ENCODE measurements around the gene SMIM36.

- TF ChIP-seq BACH2 (CRISPR knock-in tag; IDR thresholded peaks at IDR 0.05; ENCODE audit: borderline replicate concordance) = no peak
- TF ChIP-seq CSRNP3 (CRISPR knock-in tag; IDR thresholded peaks at IDR 0.05) = no peak
- no peak for TF ChIP-seq POU6F1 (CRISPR knock-in tag; IDR thresholded peaks at IDR 0.05; ENCODE audit: borderline replicate concordance, low read depth)
- TF ChIP-seq ZFP3 (CRISPR knock-in tag; IDR thresholded peaks at IDR 0.05) = no peak
- TF ChIP-seq PATZ1 (CRISPR knock-in tag; IDR thresholded peaks at IDR 0.05; ENCODE audit: borderline replicate concordance) = no peak
- TF ChIP-seq ARNTL (CRISPR knock-in tag; IDR thresholded peaks at IDR 0.05; ENCODE audit: borderline replicate concordance, low read depth) = no peak
These were observed 108.9 kb downstream of the SMIM36 start for GRCh38 chr17:55402374-55402773.
